ENCODE measurements around the gene SRCIN1.
"Not testable (repeated sequence)": the region's sequence is repeated elsewhere in the genome, so short reads cannot be mapped to it uniquely, and the experiment has no call there.

SRCIN1 gene

GRCh38 chr17:38538906-38539305 is 66.8 kb downstream of the SRCIN1 start:
- no peak for DNase-seq

GRCh38 chr17:38536661-38537060 is 69.1 kb downstream of the SRCIN1 start:
- no peak for DNase-seq

GRCh38 chr17:38535886-38536285 is 69.9 kb downstream of the SRCIN1 start:
- no peak for DNase-seq

- DNase-seq, result no peak
These were observed 71.3 kb downstream of the SRCIN1 start for GRCh38 chr17:38534498-38534885.

- no peak for DNase-seq
These were observed 71.8 kb downstream of the SRCIN1 start for GRCh38 chr17:38533866-38534497.

GRCh38 chr17:38533241-38533640 is 72.5 kb downstream of the SRCIN1 start:
- DNase-seq, result no peak

- no peak for DNase-seq
These were observed 73.3 kb downstream of the SRCIN1 start for GRCh38 chr17:38532451-38532850.

GRCh38 chr17:38531761-38532160 is 74.0 kb downstream of the SRCIN1 start:
- DNase-seq, result not testable (repeated sequence)

GRCh38 chr17:38530856-38531255 is 74.9 kb downstream of the SRCIN1 start:
- DNase-seq, result not testable (repeated sequence)

GRCh38 chr17:38528141-38528540 is 77.6 kb downstream of the SRCIN1 start:
- DNase-seq, result not testable (repeated sequence)

GRCh38 chr17:38526526-38526925 is 79.2 kb downstream of the SRCIN1 start:
- not testable (repeated sequence) for DNase-seq

- DNase-seq, result no peak
These were observed 93.2 kb downstream of the SRCIN1 start for GRCh38 chr17:38512473-38513058.

- DNase-seq, result no peak
These were observed 94.3 kb downstream of the SRCIN1 start for GRCh38 chr17:38511150-38512108.

- peak; percentile 64 for DNase-seq
These were observed 95.2 kb downstream of the SRCIN1 start for GRCh38 chr17:38510421-38511149.

GRCh38 chr17:38509772-38510420 is 95.9 kb downstream of the SRCIN1 start:
- no peak for DNase-seq

GRCh38 chr17:38508954-38509771 is 96.6 kb downstream of the SRCIN1 start:
- DNase-seq, result peak; percentile 85

- no peak for DNase-seq
These were observed 97.2 kb downstream of the SRCIN1 start for GRCh38 chr17:38508570-38508950.

GRCh38 chr17:38507921-38508569 is 97.7 kb downstream of the SRCIN1 start:
- DNase-seq, result no peak

- no peak for DNase-seq
These were observed 98.3 kb downstream of the SRCIN1 start for GRCh38 chr17:38507436-38507835.

- DNase-seq, result no peak
These were observed 101.5 kb downstream of the SRCIN1 start for GRCh38 chr17:38504216-38504615.
